SK-N-SH (cell line): ENCODE measurements around the gene LRP10. TPM values are rescaled to one million over a fixed set of nuclear protein-coding genes. Genes with fewer than 3 reads are reported as not detected.

Experiments used
- CTCF ChIA-PET: fragments of 300-600, 350-600 bp; formaldehyde crosslinking; extraction: SDS; loops from one replicate; lab custom pipeline; 2021; lab: Yijun Ruan, JAX
- POLR2A ChIA-PET: fragments of 350-600 bp; sonication (Branson Sonifier 250); formaldehyde crosslinking; extraction: SDS; loops from one replicate; lab custom pipeline; 2020; ENCODE audit warnings: antibody characterized with exemption, inconsistent platforms; lab: Yijun Ruan, JAX
- DNase-seq: peaks from one replicate; pipeline ENCODE4 v3.0.0; 2012
- H2AFZ ChIP-seq: fragments of 200-600 bp; sonication (generic); 2 replicates; pipeline ENCODE4 v1.8.1; 2016; ENCODE audit warnings: antibody characterized with exemption, mild to moderate bottlenecking, low read depth
- H3F3A ChIP-seq: fragments of 200-600 bp; sonication (generic); replicated peaks from 2 replicates; pipeline ENCODE3; 2016; ENCODE audit warnings: antibody characterized with exemption, mild to moderate bottlenecking; ENCODE audit not compliant: insufficient read depth
- H3K27ac ChIP-seq, 2 experiments: fragments of 200-500 bp in 1 of 2; fragments of 200-600 bp in 1 of 2; sonication (Bioruptor generic) in 1 of 2; sonication (generic), shearing (Covaris generic) in 1 of 2; 2 replicates each; pipeline versions ENCODE4 v1.5.1 to v1.6.1; 2014 to 2016; ENCODE audit warnings: low read depth in 2 of 2, inconsistent platforms in 1 of 2, low read length in 1 of 2, mild to moderate bottlenecking in 1 of 2, mixed read lengths in 1 of 2
- H3K27me3 ChIP-seq: fragments of 200-600 bp; sonication (generic), shearing (Covaris generic); 2 replicates; pipeline ENCODE4 v1.6.1; 2016; ENCODE audit warnings: mixed run types; ENCODE audit not compliant: insufficient read depth
- H3K36me3 ChIP-seq, 2 experiments: fragments of 200-500 bp in 1 of 2; fragments of 200-600 bp in 1 of 2; sonication (Bioruptor generic) in 1 of 2; sonication (generic) in 1 of 2; replicated peaks in 1 of 2; 2 replicates each; pipeline versions ENCODE3 to v1.5.1; 2014 to 2016; ENCODE audit warnings: low read length in 1 of 2, mild to moderate bottlenecking in 1 of 2; ENCODE audit not compliant: insufficient read depth in 2 of 2, control insufficient read depth in 1 of 2
- H3K4me1 ChIP-seq, 2 experiments: fragments of 200-500 bp in 1 of 2; fragments of 200-600 bp in 1 of 2; sonication (Bioruptor generic) in 1 of 2; sonication (generic), shearing (Covaris generic) in 1 of 2; 2 replicates each; pipeline versions ENCODE4 v1.5.1 to v1.6.1; 2014 to 2016; ENCODE audit warnings: low read depth in 1 of 2, low read length in 1 of 2, mixed run types in 1 of 2; ENCODE audit not compliant: insufficient read depth in 2 of 2, control insufficient read depth in 1 of 2
- H3K4me2 ChIP-seq: fragments of 200-600 bp; sonication (generic), shearing (Covaris generic); 2 replicates; pipeline ENCODE4 v1.6.1; 2017; ENCODE audit warnings: mixed run types
- H3K4me3 ChIP-seq, 2 experiments: fragments of 200-500 bp in 1 of 2; fragments of 200-600 bp in 1 of 2; sonication (Bioruptor generic) in 1 of 2; sonication (generic), shearing (Covaris generic) in 1 of 2; 2 replicates each; pipeline versions ENCODE4 v1.5.1 to v1.8.1; 2014 to 2016; ENCODE audit warnings: low read depth in 2 of 2, inconsistent platforms in 1 of 2, low read length in 1 of 2, mild to moderate bottlenecking in 1 of 2, mixed read lengths in 1 of 2, moderate library complexity in 1 of 2
- H3K79me2 ChIP-seq: fragments of 200-600 bp; sonication (generic); 2 replicates; pipeline ENCODE4 v1.8.1; 2017; ENCODE audit warnings: mild to moderate bottlenecking; ENCODE audit not compliant: insufficient read depth
- H3K9ac ChIP-seq: fragments of 200-600 bp; sonication (generic); 2 replicates; pipeline ENCODE4 v1.6.1; 2017; ENCODE audit warnings: mixed run types
- H3K9me2 ChIP-seq: fragments of 200-600 bp; sonication (generic); 2 replicates; pipeline ENCODE4 v1.6.1; 2017; ENCODE audit warnings: mixed run types
- H3K9me3 ChIP-seq: fragments of 200-600 bp; sonication (generic); 2 replicates; pipeline ENCODE4 v1.6.1; 2017; ENCODE audit warnings: mixed run types, mild to moderate bottlenecking, moderate library complexity
- H4K20me1 ChIP-seq: fragments of 200-600 bp; sonication (generic); 2 replicates; pipeline ENCODE4 v1.6.1; 2017; ENCODE audit warnings: mild to moderate bottlenecking, mixed run types; ENCODE audit not compliant: insufficient read depth
- CHD2 ChIP-seq: fragments of 150-350 bp; IDR thresholded peaks from 2 replicates; pipeline ENCODE4 v1.6.1; 2018; ENCODE audit warnings: low read length; ENCODE audit not compliant: partially characterized antibody
- EP300 ChIP-seq, 2 experiments: IDR thresholded peaks; 2 replicates each; pipeline versions ENCODE4 v1.4.0 to v1.6.1; 2012; ENCODE audit warnings: borderline replicate concordance in 1 of 2, low read depth in 1 of 2, low read length in 1 of 2
- FOSL2 ChIP-seq: IDR thresholded peaks from 2 replicates; pipeline ENCODE4 v1.4.0; 2012; ENCODE audit warnings: low read depth, mild to moderate bottlenecking, moderate library complexity, borderline replicate concordance
- FOXJ3 ChIP-seq: sonication (generic); formaldehyde crosslinking; IDR thresholded peaks from 2 replicates; pipeline ENCODE4 v1.5.1; 2020; ENCODE audit warnings: mild to moderate bottlenecking, missing genetic modification reagents
- MAX ChIP-seq: IDR thresholded peaks from 2 replicates; pipeline ENCODE4 v1.4.0; 2012; ENCODE audit warnings: low read depth
- MEF2A ChIP-seq: IDR thresholded peaks from 2 replicates; pipeline ENCODE4 v1.4.0; 2012; ENCODE audit warnings: low read depth, borderline replicate concordance
- NFIC ChIP-seq: IDR thresholded peaks from 2 replicates; pipeline ENCODE4 v1.4.0; 2012; ENCODE audit warnings: borderline replicate concordance
- NRF1 ChIP-seq: IDR thresholded peaks from 2 replicates; pipeline ENCODE4 v1.6.1; 2012; ENCODE audit warnings: low read depth, mild to moderate bottlenecking, low read length
- PBX3 ChIP-seq: IDR thresholded peaks from 2 replicates; pipeline ENCODE4; 2012
- POLR2AphosphoS5 ChIP-seq: IDR thresholded peaks from 2 replicates; pipeline ENCODE4 v1.6.1; 2012; ENCODE audit warnings: low read depth, low read length
- RAD21 ChIP-seq: IDR thresholded peaks from 2 replicates; pipeline ENCODE4 v1.6.1; 2012; ENCODE audit warnings: mild to moderate bottlenecking, low read length
- RCOR1 ChIP-seq: fragments of 150-350 bp; IDR thresholded peaks from 2 replicates; pipeline ENCODE4 v1.6.1; 2017; ENCODE audit warnings: antibody characterized with exemption, low read length
- REST ChIP-seq: IDR thresholded peaks from 2 replicates; pipeline ENCODE4 v1.6.1; 2012; ENCODE audit warnings: mild to moderate bottlenecking, low read depth, low read length, moderate library complexity
- RFX5 ChIP-seq: IDR thresholded peaks from 2 replicates; pipeline ENCODE4 v1.6.1; 2012; ENCODE audit warnings: mild to moderate bottlenecking, improper control_type of control experiment, low read length
- TAF1 ChIP-seq: IDR thresholded peaks from 2 replicates; pipeline ENCODE4 v1.6.1; 2012; ENCODE audit warnings: low read depth, mild to moderate bottlenecking, low read length, moderate library complexity, borderline replicate concordance
- TCF12 ChIP-seq: IDR thresholded peaks from 2 replicates; pipeline ENCODE4 v1.4.0; 2012
- USF2 ChIP-seq: fragments of 150-350 bp; IDR thresholded peaks from 2 replicates; pipeline ENCODE4 v1.6.1; 2017; ENCODE audit warnings: antibody characterized with exemption, low read length, low read depth, borderline replicate concordance
- WGBS: methylation state at CpG from one replicate; pipeline ENCODE4 v1.1.6; 2017; ENCODE audit warnings: low lambda C conversion rate; 5-methylcytosine and 5-hydroxymethylcytosine counted together
- polyA plus RNA-seq, 3 experiments: library from polyadenylated mRNA; depleted of rRNA; stranded (reverse); fragments of >200 nt; gene quantifications; 2 replicates each; pipeline ENCODE4 v1.2.3, GENCODE V29; 2012

The LRP10 gene
- polyA plus RNA-seq, 1 of the 3 experiments (the other 2 are of a cell fraction) = 117 TPM

- no peak for TF ChIP-seq MAX
- TF ChIP-seq MEF2A = no peak
- no peak for TF ChIP-seq TAF1
- TF ChIP-seq POLR2AphosphoS5 = no peak
- WGBS = 86% methylated on average over 8 of the region's 8 CpGs
- no peaks in the 10 kb centered on the region for H4K20me1 ChIP-seq
- H3K36me3 ChIP-seq = peaks cover 31 to 47% of the 10 kb centered on the region in 2 experiments
- no peak overlapping the region for H3K27ac ChIP-seq
- peaks cover under 1 to 18% of the 10 kb centered on the region in 2 experiments; a peak in 2 of 4 replicates for H3K4me1 ChIP-seq
- POLR2A ChIA-PET = no interaction called here
- peaks cover 4% of the 10 kb centered on the region for H3F3A ChIP-seq
- DNase-seq = no peak
- no peak overlapping the region for H3K4me3 ChIP-seq
- no peak overlapping the region for H3K9ac ChIP-seq
- H3K79me2 ChIP-seq = peaks cover 11% of the 10 kb centered on the region; the same call in 1 of the 2 replicates
- H3K9me3 ChIP-seq = no peaks in the 10 kb centered on the region
- no peaks in the 10 kb centered on the region for H3K9me2 ChIP-seq
- H2AFZ ChIP-seq = no peak overlapping the region
- no peaks in the 10 kb centered on the region for H3K27me3 ChIP-seq
- no peak overlapping the region for H3K4me2 ChIP-seq
- CTCF ChIA-PET = interaction anchor here (0.6 to 1.5 kb wide), 6 partner anchors 8 to 332 kb away, joined by 3 to 5 read pairs (median 3); no protein-coding TSS in a partner anchor
These were observed 7.0 kb downstream of the LRP10 start for GRCh38 chr14:22878271-22879246.

GRCh38 chr14:22882064-22882463 lies 10.5 kb downstream of the LRP10 start:
- 94% methylated on average over 6 of the region's 7 CpGs for WGBS
- ChIA-PET CTCF (interaction anchor here (0.8 to 13.0 kb wide), 9 partner anchors 9 to 312 kb away, joined by 3 to 96 read pairs (median 4); partner anchors contain the start of gene MRPL52), POLR2A (interaction anchor here (0.6 to 2.2 kb wide), 4 partner anchors 9 to 1548 kb away, joined by 3 to 11 read pairs (median 4); partner anchors contain the start of gene RBM23)
- Histone ChIP-seq H3K4me3 (no peak overlapping the region), H3F3A (peaks cover 4% of the 10 kb centered on the region), H3K27ac (peak overlapping the region in 1 of 2 experiments; percentile 69; a peak in 1 of 4 replicates), H3K9me3 (no peaks in the 10 kb centered on the region), H3K36me3 (peaks cover 8 to 15% of the 10 kb centered on the region in 2 experiments), H3K9me2 (no peaks in the 10 kb centered on the region), H3K79me2 (no peaks in the 10 kb centered on the region), H4K20me1 (no peaks in the 10 kb centered on the region), H2AFZ (no peak overlapping the region), H3K4me2 (no peak overlapping the region), H3K4me1 (peaks cover 0 to 36% of the 10 kb centered on the region in 2 experiments; a peak in 1 of 4 replicates), H3K27me3 (no peaks in the 10 kb centered on the region), H3K9ac (no peak overlapping the region)
- no peak for TF ChIP-seq MEF2A
- no peak for TF ChIP-seq NRF1
- no peak for TF ChIP-seq RFX5
- no peak for TF ChIP-seq NFIC
- TF ChIP-seq CHD2 = no peak
- TF ChIP-seq RCOR1 = no peak
- no peak for TF ChIP-seq FOXJ3 (CRISPR knock-in tag)
- no peak for TF ChIP-seq TCF12
- TF ChIP-seq RAD21 = no peak
- TF ChIP-seq PBX3 = no peak
- no peak for TF ChIP-seq USF2
- TF ChIP-seq REST = no peak
- no peak for TF ChIP-seq EP300 (IDR thresholded peaks at IDR 0.05; ENCODE audit: borderline replicate concordance in 1 of 2, low read depth in 1 of 2, low read length in 1 of 2)
- no peak for TF ChIP-seq FOSL2
- DNase-seq = no peak
